Fibroblast of lung (primary cell): ENCODE data around the gene TAS2R60. TPM values are rescaled to one million over a fixed set of nuclear protein-coding genes. Genes with fewer than 3 reads are reported as not detected.

Experiments
- DNase-seq, 2 donors: peaks; one replicate each; pipeline versions ENCODE4 v3.0.0 to v3.0.0-alpha.2; 2010; ENCODE audit warnings: low read depth in 2 of 2
- H2AFZ ChIP-seq: 2 replicates; pipeline ENCODE4 v1.5.1; 2012; ENCODE audit warnings: low read length, control low read depth, inconsistent platforms
- H3K27ac ChIP-seq: 2 replicates; pipeline ENCODE4 v1.5.1; 2011; ENCODE audit warnings: low read length, control low read depth; ENCODE audit not compliant: insufficient read depth
- H3K27me3 ChIP-seq: 2 replicates; pipeline ENCODE4 v1.5.1; 2011; ENCODE audit warnings: mild to moderate bottlenecking, low read length; ENCODE audit not compliant: control insufficient read depth, insufficient read depth
- H3K36me3 ChIP-seq: 2 replicates; pipeline ENCODE4 v1.5.1; 2011; ENCODE audit warnings: low read length; ENCODE audit not compliant: control insufficient read depth, insufficient read depth
- H3K4me1 ChIP-seq: 2 replicates; pipeline ENCODE4 v1.5.1; 2011; ENCODE audit warnings: low read length; ENCODE audit not compliant: control insufficient read depth, insufficient read depth; ENCODE audit errors: extremely low read depth
- H3K4me2 ChIP-seq: 2 replicates; pipeline ENCODE4 v1.5.1; 2011; ENCODE audit warnings: low read length, control low read depth; ENCODE audit not compliant: insufficient read depth; ENCODE audit errors: extremely low read depth
- H3K4me3 ChIP-seq, 4 experiments: fragments of 200-600 bp in 1 of 4; sonication (generic) in 1 of 4; replicated peaks in 1 of 4; 2 replicates each; pipeline ENCODE4 v1.5.1; 2011 to 2016; ENCODE audit warnings: low read length in 4 of 4, low read depth in 3 of 4, mild to moderate bottlenecking in 3 of 4, control low read depth in 2 of 4, inconsistent platforms in 1 of 4, mixed read lengths in 1 of 4; ENCODE audit not compliant: insufficient read depth in 1 of 4; ENCODE audit errors: control extremely low read depth in 1 of 4
- H3K79me2 ChIP-seq: 2 replicates; pipeline ENCODE4 v1.5.1; 2012; ENCODE audit warnings: mild to moderate bottlenecking, low read length, inconsistent platforms; ENCODE audit not compliant: control insufficient read depth, insufficient read depth
- H3K9ac ChIP-seq: 2 replicates; pipeline ENCODE4 v1.5.1; 2011; ENCODE audit warnings: mild to moderate bottlenecking, low read length, control low read depth; ENCODE audit not compliant: insufficient read depth
- H3K9me3 ChIP-seq: 2 replicates; pipeline ENCODE4 v1.5.1; 2012; ENCODE audit warnings: low read depth, low read length; ENCODE audit not compliant: control insufficient read depth, insufficient read depth
- H4K20me1 ChIP-seq: 2 replicates; pipeline ENCODE4 v1.5.1; 2011; ENCODE audit warnings: low read length; ENCODE audit not compliant: control insufficient read depth, insufficient read depth; ENCODE audit errors: extremely low read depth
- CTCF ChIP-seq, 2 donors: IDR thresholded peaks in 1 of 2; conservative IDR thresholded peaks in 1 of 2; 1 replicate in 1 of 2; 2 replicates in 1 of 2; pipeline ENCODE4 v1.5.1; 2011 to 2012; ENCODE audit warnings: low read length in 2 of 2, control low read depth in 1 of 2, inconsistent platforms in 1 of 2, low read depth in 1 of 2, mild to moderate bottlenecking in 1 of 2
- EZH2 ChIP-seq: IDR thresholded peaks from 2 replicates; pipeline ENCODE4 v1.5.1; 2012; ENCODE audit warnings: low read length, control low read depth, mild to moderate bottlenecking; ENCODE audit errors: missing control alignments
- polyA plus RNA-seq, 2 donors: library from polyadenylated mRNA; depleted of rRNA in 1 of 2; stranded (reverse) in 1 of 2; unstranded in 1 of 2; fragments of >200 nt; gene quantifications; 2 replicates each; pipeline ENCODE4 v1.2.1, GENCODE V29; 2011 to 2012; ENCODE audit warnings: missing spikeins in 1 of 2
- total RNA-seq: library from RNA; depleted of rRNA; stranded (reverse); fragments of >200 nt; gene quantifications from 2 replicates; pipeline ENCODE4 v1.2.1, GENCODE V29; 2014

The TAS2R60 gene
- total and polyA plus RNA-seq, 2 donors (not counting 1 experiment from before 2014, with no cell fraction given): not detected

- Histone ChIP-seq H3K79me2 (no peaks in the 10 kb centered on the region), H2AFZ (no peak overlapping the region), H3K36me3 (no peaks in the 10 kb centered on the region), H4K20me1 (no peaks in the 10 kb centered on the region), H3K4me2 (no peak overlapping the region), H3K9me3 (no peaks in the 10 kb centered on the region), H3K9ac (no peak overlapping the region), H3K27me3 (no peaks in the 10 kb centered on the region), H3K4me1 (peaks cover 13% of the 10 kb centered on the region), H3K27ac (no peak overlapping the region), H3K4me3 (no peak overlapping the region)
- DNase-seq: no peak
- TF ChIP-seq EZH2 (no peak), CTCF (conservative IDR thresholded peaks at IDR 0.05 in 1 of 2, IDR thresholded peaks at IDR 0.05 in 1 of 2; ENCODE audit: low read depth in 1 of 2, low read length in 2 of 2) (no peak)
These were observed 18.8 kb downstream of the TAS2R60 start for GRCh38 chr7:143462045-143462444.

- no peaks in the 10 kb centered on the region for H3K9me3 ChIP-seq
- H2AFZ ChIP-seq: no peak overlapping the region
- H3K9ac ChIP-seq: no peak overlapping the region
- H3K27me3 ChIP-seq: no peaks in the 10 kb centered on the region
- H4K20me1 ChIP-seq: no peaks in the 10 kb centered on the region
- no peak for DNase-seq
- TF ChIP-seq CTCF (conservative IDR thresholded peaks at IDR 0.05 in 1 of 2, IDR thresholded peaks at IDR 0.05 in 1 of 2; ENCODE audit: low read depth in 1 of 2, low read length in 2 of 2) (no peak), EZH2 (no peak)
- H3K27ac ChIP-seq: no peak overlapping the region
- no peak overlapping the region for H3K4me3 ChIP-seq
- no peaks in the 10 kb centered on the region for H3K36me3 ChIP-seq
- no peak overlapping the region for H3K4me2 ChIP-seq
- no peaks in the 10 kb centered on the region for H3K79me2 ChIP-seq
- peaks cover 3% of the 10 kb centered on the region for H3K4me1 ChIP-seq
These were observed 20.3 kb downstream of the TAS2R60 start for GRCh38 chr7:143463556-143463955.

GRCh38 chr7:143463957-143464356 is 20.7 kb downstream of the TAS2R60 start:
- Histone ChIP-seq H3K9me3 (no peaks in the 10 kb centered on the region), H2AFZ (no peak overlapping the region), H3K4me2 (no peak overlapping the region), H3K27me3 (no peaks in the 10 kb centered on the region), H3K4me3 (no peak overlapping the region), H3K9ac (no peak overlapping the region), H3K4me1 (no peaks in the 10 kb centered on the region), H3K27ac (no peak overlapping the region), H4K20me1 (no peaks in the 10 kb centered on the region), H3K36me3 (no peaks in the 10 kb centered on the region), H3K79me2 (no peaks in the 10 kb centered on the region)
- TF ChIP-seq CTCF (conservative IDR thresholded peaks at IDR 0.05 in 1 of 2, IDR thresholded peaks at IDR 0.05 in 1 of 2; ENCODE audit: low read depth in 1 of 2, low read length in 2 of 2) (no peak), EZH2 (no peak)
- no peak for DNase-seq
